GM12874 (cell line): ENCODE results near the gene TAF4B.

Experiments used
- TF ChIP-seq, protein P1 (sequence below): IDR thresholded peaks from 2 replicates; pipeline ENCODE4 v1.5.1; 2011; ENCODE audit warnings: low read depth, mild to moderate bottlenecking, control low read depth, low read length, moderate library complexity; ENCODE audit not compliant: insufficient read depth

TAF4B gene

DNA sequence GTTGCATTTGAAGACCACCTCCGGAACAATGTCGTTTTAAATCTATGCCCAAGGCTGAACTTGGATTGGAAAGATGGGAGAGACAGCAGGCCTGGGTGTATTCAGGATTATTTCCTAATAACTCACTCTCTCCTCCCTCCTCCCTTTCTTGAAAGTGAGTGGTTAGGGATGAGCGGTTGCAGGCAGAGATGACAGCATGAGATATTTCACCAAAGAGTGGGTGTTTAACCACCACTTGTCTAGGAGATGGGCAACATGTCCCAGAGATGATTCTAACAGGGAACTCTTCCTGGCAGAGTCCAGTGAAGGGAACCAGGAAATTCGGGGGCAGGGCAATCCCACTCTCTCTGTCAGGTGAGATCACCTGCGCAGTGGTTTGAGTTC is 198.9 kb downstream of the TAF4B start:
- TF ChIP-seq, protein P1, sequence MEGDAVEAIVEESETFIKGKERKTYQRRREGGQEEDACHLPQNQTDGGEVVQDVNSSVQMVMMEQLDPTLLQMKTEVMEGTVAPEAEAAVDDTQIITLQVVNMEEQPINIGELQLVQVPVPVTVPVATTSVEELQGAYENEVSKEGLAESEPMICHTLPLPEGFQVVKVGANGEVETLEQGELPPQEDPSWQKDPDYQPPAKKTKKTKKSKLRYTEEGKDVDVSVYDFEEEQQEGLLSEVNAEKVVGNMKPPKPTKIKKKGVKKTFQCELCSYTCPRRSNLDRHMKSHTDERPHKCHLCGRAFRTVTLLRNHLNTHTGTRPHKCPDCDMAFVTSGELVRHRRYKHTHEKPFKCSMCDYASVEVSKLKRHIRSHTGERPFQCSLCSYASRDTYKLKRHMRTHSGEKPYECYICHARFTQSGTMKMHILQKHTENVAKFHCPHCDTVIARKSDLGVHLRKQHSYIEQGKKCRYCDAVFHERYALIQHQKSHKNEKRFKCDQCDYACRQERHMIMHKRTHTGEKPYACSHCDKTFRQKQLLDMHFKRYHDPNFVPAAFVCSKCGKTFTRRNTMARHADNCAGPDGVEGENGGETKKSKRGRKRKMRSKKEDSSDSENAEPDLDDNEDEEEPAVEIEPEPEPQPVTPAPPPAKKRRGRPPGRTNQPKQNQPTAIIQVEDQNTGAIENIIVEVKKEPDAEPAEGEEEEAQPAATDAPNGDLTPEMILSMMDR = no peak

DNA sequence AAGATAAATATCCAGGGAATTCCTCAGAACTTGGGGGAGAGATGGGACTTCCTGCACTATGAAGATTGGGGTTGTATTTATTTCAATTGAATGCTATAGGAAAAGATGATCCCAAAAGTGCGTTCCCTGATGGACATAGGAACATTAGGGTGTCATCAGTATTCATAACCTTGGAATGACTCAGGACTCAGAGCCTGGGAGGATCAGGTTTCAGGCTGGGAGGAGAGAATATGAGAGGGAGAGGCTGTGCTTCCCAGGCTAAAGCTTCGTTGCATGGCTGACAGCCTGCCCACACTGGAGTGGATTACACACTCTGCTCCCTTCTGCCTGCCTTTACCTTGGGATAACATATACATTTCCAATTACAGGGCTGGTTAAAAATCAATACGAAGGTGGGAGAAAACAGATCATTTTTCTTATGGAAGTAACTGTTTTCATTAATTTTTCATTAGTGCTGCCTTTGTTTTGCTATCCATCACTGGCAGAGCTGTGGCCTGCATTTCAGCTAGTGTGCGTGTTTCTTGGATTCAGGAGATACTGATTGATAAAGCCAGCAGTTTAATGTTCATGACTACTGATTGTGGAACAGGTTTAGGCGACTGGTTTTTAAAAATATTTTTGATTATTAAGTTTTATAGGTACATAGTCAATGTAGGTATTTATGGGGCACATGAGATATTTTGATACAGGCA is 203.4 kb downstream of the TAF4B start:
- TF ChIP-seq, protein P1 = no peak

DNA sequence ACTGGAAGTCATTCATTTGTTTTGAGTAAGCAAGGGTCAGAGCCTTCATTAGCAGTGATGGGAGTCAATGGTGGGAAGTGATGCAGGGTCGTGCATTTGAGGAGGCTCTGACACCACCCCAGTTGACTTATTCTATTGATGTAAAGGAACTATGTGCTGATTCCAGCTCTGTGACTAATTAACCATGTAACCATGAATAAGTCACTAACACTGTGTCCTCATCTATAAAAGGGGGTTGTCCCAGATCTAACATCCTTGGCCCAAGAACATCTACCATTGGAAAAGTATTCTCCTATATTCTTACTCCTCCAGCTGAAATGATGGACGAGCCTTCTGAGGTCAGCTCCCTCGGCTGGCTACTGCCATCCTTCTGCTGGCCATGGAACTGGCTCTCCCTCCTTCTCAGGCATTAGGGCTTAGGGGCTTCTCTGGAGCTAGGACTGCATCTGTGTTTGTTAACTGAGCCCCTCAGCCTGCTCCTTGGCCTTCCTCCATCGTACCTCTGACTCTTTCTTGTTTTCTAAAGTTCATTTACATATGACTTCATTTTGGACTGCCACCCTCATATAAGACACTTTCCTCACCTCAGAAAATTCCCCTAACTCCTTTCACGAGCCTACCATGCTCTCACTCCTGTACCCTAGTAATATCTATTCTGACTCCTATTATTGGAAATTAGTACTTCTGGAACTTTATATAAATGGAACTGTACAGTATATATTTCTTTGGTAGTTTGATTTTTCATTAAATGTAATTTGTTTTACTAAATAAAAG is 206.6 kb downstream of the TAF4B start:
- TF ChIP-seq, protein P1 = no peak

DNA sequence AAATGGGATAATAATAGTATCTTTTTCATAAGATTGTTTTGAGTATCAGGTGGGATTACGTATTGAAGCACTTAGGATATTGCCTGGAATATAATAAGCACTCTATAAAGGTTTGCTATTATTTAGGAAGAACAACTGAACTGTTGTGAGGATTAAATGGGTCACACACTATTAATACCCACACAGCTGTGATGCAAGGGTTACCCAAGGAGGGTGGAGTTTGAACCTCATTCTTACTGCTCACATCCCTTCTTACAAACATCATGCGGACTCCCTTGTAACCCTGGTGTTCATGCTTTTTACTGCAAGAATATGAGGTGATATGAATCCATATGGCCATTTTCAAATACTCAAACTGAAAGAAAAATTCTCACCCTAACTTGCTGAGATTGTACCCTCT is 208.6 kb downstream of the TAF4B start:
- TF ChIP-seq, protein P1 = no peak

DNA sequence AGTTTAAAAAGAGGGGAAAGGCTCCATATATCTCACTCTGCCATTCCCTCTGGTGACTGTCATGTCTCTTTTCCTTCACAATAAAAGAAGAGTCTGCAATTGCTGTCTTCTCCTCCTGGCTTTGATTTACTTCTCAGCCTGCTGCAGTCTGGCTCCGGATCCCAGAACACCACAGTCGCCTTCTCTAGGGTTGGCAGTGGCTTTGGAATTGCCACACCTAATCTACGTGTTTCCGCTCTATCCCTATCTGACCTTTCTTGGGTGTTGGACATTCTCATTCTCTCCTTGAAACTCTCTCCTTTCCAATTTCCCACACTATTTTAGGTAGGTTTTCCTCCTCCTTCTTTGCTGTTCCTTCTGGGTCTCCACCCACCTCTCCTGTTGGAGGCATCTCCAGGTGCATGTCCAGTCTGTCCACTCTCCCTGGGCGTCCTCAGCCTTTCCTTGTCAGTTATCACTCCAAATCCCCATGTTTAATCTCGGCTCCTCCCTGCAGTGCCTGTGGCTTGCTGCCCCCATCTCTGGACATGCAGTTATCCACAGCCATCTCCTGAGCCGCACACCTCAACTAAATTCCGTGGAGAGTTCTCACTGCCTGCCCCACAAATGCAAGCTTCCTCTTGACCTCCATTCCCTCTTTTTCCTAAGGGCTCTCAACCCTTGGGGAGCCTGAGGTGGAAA is 209.3 kb downstream of the TAF4B start:
- TF ChIP-seq, protein P1 = no peak

DNA sequence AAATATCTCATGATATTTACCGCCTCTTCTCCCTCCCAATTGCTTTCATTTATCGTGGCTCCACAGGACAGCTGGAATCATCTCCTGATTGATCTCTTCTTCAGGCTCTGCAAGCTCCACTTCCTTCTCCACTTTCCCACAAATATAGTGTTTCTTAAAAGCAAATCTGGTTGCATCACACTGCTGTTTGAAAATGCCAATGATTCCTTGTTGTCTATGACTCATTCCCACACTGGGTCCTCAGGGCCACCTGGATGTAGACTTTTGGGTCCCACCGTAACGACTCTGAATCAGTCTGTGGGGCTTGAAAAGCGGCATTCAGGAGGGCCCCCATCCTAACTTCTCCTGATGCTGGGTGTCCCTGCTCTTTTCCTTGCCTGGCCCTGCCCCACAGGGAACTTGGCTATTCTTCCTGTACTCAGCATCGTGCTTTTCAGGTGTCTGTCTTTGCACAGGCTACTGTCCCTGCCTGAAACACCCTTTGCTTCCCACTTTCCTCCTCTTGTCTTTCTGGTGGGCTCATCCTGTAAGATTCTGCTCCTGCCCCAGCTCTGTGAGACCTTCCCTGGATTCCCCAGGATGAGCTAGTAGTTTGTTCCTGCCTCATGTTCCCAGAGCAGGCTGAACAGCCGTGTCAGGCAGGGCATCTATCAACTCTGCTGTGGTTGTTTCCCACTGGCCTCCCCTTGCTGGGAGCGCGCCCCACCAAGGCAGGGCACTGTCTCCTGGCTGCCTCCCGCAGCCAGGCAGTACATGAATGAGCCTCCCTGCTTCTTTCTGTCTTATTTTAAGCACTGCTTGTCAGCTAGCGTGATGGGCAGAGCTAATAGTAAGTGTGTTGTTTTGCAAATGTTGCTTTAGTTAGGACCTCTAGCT is 210.2 kb downstream of the TAF4B start:
- TF ChIP-seq, protein P1 = no peak
